HepG2 (cell line): Measurements from ENCODE around the gene FBH1. TPM values are rescaled to one million over a fixed set of nuclear protein-coding genes. Genes with fewer than 3 reads are reported as not detected.

Source experiments
- CREB1 ChIP-seq, 2 experiments: fragments of 450-650 bp in 1 of 2; IDR thresholded peaks; 2 replicates each; pipeline ENCODE4 v1.6.1; 2016 to 2017; ENCODE audit warnings: control low read depth in 1 of 2, mild to moderate bottlenecking in 1 of 2, missing compliant biosample characterization in 1 of 2, missing genetic modification characterization in 1 of 2
- GPN1 ChIP-seq: sonication (generic); formaldehyde crosslinking; IDR thresholded peaks from 2 replicates; pipeline ENCODE4 v1.5.1; 2020; ENCODE audit warnings: missing genetic modification reagents, borderline replicate concordance
- HHEX ChIP-seq: IDR thresholded peaks from 2 replicates; pipeline ENCODE4 v1.6.1; 2016; ENCODE audit warnings: control low read depth
- HOXA3 ChIP-seq: sonication (generic); formaldehyde crosslinking; IDR thresholded peaks from 2 replicates; pipeline ENCODE4 v1.5.0; 2020; ENCODE audit warnings: missing genetic modification reagents
- JUND ChIP-seq: sonication (generic); formaldehyde crosslinking; IDR thresholded peaks from 2 replicates; pipeline ENCODE4 v1.8.0; 2022; ENCODE audit warnings: mild to moderate bottlenecking, missing genetic modification reagents
- KAT2B ChIP-seq: fragments of 150-350 bp; IDR thresholded peaks from 2 replicates; pipeline ENCODE4 v1.6.1; 2014; ENCODE audit warnings: low read depth, low read length, borderline replicate concordance
- KDM4B ChIP-seq: sonication (generic); formaldehyde crosslinking; IDR thresholded peaks from 2 replicates; pipeline ENCODE4 v1.4.0; 2020; ENCODE audit warnings: missing genetic modification reagents
- KLF11 ChIP-seq: IDR thresholded peaks from 2 replicates; pipeline ENCODE4 v1.6.1; 2016; ENCODE audit warnings: missing compliant biosample characterization
- MBNL3 ChIP-seq: fragments of 250-450 bp; sonication (Bioruptor Pico); conservative IDR thresholded peaks from 2 replicates; pipeline ENCODE4 v1.8.0; 2022; ENCODE audit warnings: mild to moderate bottlenecking, inconsistent platforms
- NFYB ChIP-seq: sonication (generic); formaldehyde crosslinking; IDR thresholded peaks from 2 replicates; pipeline ENCODE4 v1.4.0; 2020; ENCODE audit warnings: missing genetic modification reagents
- SRSF1 ChIP-seq: fragments of 200-400 bp; formaldehyde crosslinking; optimal IDR thresholded peaks from 2 replicates; pipeline ENCODE3; 2017; ENCODE audit warnings: mild to moderate bottlenecking, low read depth, low read length, moderate library complexity
- ZNF30 ChIP-seq: sonication (generic); formaldehyde crosslinking; IDR thresholded peaks from 2 replicates; pipeline ENCODE4 v1.5.0; 2020; ENCODE audit warnings: mild to moderate bottlenecking, missing genetic modification reagents
- ZNF335 ChIP-seq: sonication (generic); formaldehyde crosslinking; IDR thresholded peaks from 2 replicates; pipeline ENCODE4 v1.4.0; 2020; ENCODE audit warnings: missing genetic modification reagents
- polyA plus RNA-seq, 8 experiments: library from polyadenylated mRNA; depleted of rRNA in 3 of 8; stranded (reverse) in 7 of 8; unstranded in 1 of 8; fragments of >200 nt; fragmentation: Illumina TruSeq in 4 of 8; extraction: Trizol in 4 of 8; gene quantifications; 2 replicates each; pipeline versions ENCODE4 v1.2.1 to v1.2.3, GENCODE V29; 2011 to 2016; ENCODE audit warnings: low read depth in 4 of 8, missing spikeins in 1 of 8, mixed read lengths in 1 of 8; ENCODE audit not compliant: insufficient read depth in 1 of 8
- total RNA-seq, 5 experiments: library from RNA; depleted of rRNA; stranded (reverse); fragments of >200 nt; fragmentation: Illumina TruSeq; extraction: Trizol; gene quantifications; 2 replicates each; pipeline ENCODE4 v1.2.3, GENCODE V29; 2016; ENCODE audit warnings: low read depth in 1 of 5
- TF ChIP-seq, protein P1 (sequence below): sonication (generic); formaldehyde crosslinking; IDR thresholded peaks from 2 replicates; pipeline ENCODE4 v1.4.0; 2020; ENCODE audit warnings: missing genetic modification reagents
- TF ChIP-seq, protein P2 (sequence below): sonication (generic); formaldehyde crosslinking; IDR thresholded peaks from 2 replicates; pipeline ENCODE4 v1.4.0; 2020; ENCODE audit warnings: missing genetic modification reagents
- TF ChIP-seq, protein P3 (sequence below): sonication (generic); formaldehyde crosslinking; IDR thresholded peaks from 2 replicates; pipeline ENCODE4 v1.4.0; 2020; ENCODE audit warnings: low read depth, mild to moderate bottlenecking, missing genetic modification reagents
- TF ChIP-seq, protein P4 (sequence below): sonication (generic); formaldehyde crosslinking; IDR thresholded peaks from 2 replicates; pipeline ENCODE4 v1.5.0; 2020; ENCODE audit warnings: missing genetic modification reagents

FBH1 gene
- total and polyA plus RNA-seq, 2 of the 13 experiments (the other 11 are each of a cell fraction or from before 2014, with no cell fraction given), result 48.8 to 60.3 TPM

DNA sequence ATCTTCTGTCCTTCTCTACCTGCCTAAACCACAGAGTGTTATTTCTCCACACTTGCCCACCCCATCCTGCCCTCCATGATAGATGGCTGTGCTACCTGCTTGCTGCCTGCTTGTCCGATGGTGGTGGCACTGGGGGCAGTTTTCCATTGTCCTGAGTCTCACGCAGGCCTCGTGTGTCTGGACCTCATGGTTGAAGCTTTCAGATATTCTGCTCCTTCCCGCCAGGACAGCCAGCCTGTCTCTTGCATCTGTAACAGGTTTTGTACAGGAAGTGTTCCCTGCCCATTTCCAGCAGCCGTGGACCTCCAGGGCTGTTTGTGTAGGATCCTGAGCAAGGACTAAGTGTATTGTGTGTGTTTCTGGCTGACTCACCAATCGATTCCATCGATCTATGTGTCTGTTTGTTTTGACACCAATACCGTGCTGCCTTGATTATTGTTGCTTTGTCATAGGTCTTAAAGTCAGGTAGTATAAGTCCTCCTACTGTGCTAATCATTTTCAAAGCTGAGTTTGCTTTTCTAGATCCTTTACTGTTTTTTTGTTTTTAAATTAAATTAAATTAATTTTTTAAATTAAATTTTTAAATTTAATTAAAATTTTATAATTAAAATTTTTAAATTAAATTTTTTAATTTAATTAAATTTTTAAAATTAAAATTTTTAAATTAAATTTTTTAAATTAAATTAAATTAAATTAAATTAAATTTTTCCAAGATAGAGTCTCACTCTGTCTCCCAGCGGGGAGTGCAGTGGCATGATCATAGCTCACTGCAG lies 78.8 kb downstream of the FBH1 start (continued):
- TF ChIP-seq, protein P1, sequence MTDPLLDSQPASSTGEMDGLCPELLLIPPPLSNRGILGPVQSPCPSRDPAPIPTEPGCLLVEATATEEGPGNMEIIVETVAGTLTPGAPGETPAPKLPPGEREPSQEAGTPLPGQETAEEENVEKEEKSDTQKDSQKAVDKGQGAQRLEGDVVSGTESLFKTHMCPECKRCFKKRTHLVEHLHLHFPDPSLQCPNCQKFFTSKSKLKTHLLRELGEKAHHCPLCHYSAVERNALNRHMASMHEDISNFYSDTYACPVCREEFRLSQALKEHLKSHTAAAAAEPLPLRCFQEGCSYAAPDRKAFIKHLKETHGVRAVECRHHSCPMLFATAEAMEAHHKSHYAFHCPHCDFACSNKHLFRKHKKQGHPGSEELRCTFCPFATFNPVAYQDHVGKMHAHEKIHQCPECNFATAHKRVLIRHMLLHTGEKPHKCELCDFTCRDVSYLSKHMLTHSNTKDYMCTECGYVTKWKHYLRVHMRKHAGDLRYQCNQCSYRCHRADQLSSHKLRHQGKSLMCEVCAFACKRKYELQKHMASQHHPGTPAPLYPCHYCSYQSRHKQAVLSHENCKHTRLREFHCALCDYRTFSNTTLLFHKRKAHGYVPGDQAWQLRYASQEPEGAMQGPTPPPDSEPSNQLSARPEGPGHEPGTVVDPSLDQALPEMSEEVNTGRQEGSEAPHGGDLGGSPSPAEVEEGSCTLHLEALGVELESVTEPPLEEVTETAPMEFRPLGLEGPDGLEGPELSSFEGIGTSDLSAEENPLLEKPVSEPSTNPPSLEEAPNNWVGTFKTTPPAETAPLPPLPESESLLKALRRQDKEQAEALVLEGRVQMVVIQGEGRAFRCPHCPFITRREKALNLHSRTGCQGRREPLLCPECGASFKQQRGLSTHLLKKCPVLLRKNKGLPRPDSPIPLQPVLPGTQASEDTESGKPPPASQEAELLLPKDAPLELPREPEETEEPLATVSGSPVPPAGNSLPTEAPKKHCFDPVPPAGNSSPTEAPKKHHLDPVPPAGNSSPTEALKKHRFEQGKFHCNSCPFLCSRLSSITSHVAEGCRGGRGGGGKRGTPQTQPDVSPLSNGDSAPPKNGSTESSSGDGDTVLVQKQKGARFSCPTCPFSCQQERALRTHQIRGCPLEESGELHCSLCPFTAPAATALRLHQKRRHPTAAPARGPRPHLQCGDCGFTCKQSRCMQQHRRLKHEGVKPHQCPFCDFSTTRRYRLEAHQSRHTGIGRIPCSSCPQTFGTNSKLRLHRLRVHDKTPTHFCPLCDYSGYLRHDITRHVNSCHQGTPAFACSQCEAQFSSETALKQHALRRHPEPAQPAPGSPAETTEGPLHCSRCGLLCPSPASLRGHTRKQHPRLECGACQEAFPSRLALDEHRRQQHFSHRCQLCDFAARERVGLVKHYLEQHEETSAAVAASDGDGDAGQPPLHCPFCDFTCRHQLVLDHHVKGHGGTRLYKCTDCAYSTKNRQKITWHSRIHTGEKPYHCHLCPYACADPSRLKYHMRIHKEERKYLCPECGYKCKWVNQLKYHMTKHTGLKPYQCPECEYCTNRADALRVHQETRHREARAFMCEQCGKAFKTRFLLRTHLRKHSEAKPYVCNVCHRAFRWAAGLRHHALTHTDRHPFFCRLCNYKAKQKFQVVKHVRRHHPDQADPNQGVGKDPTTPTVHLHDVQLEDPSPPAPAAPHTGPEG, result no peak
- TF ChIP-seq ZNF335 (CRISPR knock-in tag) (0 out of 2 replicates have a peak, but pooled peaks have one; percentile 17), NFYB (CRISPR knock-in tag) (peak; percentile 32; the same call in 1 of the 2 replicates), CREB1 (IDR thresholded peaks at IDR 0.05) (no peak), CREB1 (CRISPR knock-in tag; IDR thresholded peaks at IDR 0.05) (peak; percentile 78), GPN1 (CRISPR knock-in tag) (no peak), KDM4B (CRISPR knock-in tag) (peak; percentile 71; the same call in 1 of the 2 replicates), ZNF30 (CRISPR knock-in tag) (no peak), HOXA3 (CRISPR knock-in tag) (peak; percentile 76; the same call in 1 of the 2 replicates), KAT2B (peak; percentile 100), JUND (CRISPR knock-in tag) (peak; percentile 100), HHEX (peak; percentile 98), SRSF1 (no peak), KLF11 (CRISPR knock-in tag) (no peak), MBNL3 (CRISPR knock-in tag) (no peak)
- TF ChIP-seq, protein P2, sequence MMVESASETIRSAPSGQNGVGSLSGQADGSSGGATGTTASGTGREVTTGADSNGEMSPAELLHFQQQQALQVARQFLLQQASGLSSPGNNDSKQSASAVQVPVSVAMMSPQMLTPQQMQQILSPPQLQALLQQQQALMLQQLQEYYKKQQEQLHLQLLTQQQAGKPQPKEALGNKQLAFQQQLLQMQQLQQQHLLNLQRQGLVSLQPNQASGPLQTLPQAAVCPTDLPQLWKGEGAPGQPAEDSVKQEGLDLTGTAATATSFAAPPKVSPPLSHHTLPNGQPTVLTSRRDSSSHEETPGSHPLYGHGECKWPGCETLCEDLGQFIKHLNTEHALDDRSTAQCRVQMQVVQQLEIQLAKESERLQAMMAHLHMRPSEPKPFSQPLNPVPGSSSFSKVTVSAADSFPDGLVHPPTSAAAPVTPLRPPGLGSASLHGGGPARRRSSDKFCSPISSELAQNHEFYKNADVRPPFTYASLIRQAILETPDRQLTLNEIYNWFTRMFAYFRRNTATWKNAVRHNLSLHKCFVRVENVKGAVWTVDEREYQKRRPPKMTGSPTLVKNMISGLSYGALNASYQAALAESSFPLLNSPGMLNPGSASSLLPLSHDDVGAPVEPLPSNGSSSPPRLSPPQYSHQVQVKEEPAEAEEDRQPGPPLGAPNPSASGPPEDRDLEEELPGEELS, result peak; percentile 96
- TF ChIP-seq, protein P3, sequence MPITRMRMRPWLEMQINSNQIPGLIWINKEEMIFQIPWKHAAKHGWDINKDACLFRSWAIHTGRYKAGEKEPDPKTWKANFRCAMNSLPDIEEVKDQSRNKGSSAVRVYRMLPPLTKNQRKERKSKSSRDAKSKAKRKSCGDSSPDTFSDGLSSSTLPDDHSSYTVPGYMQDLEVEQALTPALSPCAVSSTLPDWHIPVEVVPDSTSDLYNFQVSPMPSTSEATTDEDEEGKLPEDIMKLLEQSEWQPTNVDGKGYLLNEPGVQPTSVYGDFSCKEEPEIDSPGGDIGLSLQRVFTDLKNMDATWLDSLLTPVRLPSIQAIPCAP (CRISPR knock-in tag), result no peak
- TF ChIP-seq, protein P4, sequence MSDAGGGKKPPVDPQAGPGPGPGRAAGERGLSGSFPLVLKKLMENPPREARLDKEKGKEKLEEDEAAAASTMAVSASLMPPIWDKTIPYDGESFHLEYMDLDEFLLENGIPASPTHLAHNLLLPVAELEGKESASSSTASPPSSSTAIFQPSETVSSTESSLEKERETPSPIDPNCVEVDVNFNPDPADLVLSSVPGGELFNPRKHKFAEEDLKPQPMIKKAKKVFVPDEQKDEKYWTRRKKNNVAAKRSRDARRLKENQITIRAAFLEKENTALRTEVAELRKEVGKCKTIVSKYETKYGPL, result no peak
